GM10266 (cell line): ENCODE results near the gene SLC30A2.
"Not testable (repeated sequence)": the region's sequence is repeated elsewhere in the genome, so short reads cannot be mapped to it uniquely, and the experiment has no call there.

Experiments used
- DNase-seq: peaks from one replicate; pipeline ENCODE4 v3.0.0; 2012; ENCODE audit errors: extremely low spot score
- TF ChIP-seq, protein P1 (sequence below): IDR thresholded peaks from 2 replicates; pipeline ENCODE4 v1.5.1; 2012; ENCODE audit warnings: mild to moderate bottlenecking, low read depth; ENCODE audit not compliant: control insufficient read depth, insufficient read depth; ENCODE audit errors: missing control alignments

Gene SLC30A2, protein sequence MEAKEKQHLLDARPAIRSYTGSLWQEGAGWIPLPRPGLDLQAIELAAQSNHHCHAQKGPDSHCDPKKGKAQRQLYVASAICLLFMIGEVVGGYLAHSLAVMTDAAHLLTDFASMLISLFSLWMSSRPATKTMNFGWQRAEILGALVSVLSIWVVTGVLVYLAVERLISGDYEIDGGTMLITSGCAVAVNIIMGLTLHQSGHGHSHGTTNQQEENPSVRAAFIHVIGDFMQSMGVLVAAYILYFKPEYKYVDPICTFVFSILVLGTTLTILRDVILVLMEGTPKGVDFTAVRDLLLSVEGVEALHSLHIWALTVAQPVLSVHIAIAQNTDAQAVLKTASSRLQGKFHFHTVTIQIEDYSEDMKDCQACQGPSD

DNA sequence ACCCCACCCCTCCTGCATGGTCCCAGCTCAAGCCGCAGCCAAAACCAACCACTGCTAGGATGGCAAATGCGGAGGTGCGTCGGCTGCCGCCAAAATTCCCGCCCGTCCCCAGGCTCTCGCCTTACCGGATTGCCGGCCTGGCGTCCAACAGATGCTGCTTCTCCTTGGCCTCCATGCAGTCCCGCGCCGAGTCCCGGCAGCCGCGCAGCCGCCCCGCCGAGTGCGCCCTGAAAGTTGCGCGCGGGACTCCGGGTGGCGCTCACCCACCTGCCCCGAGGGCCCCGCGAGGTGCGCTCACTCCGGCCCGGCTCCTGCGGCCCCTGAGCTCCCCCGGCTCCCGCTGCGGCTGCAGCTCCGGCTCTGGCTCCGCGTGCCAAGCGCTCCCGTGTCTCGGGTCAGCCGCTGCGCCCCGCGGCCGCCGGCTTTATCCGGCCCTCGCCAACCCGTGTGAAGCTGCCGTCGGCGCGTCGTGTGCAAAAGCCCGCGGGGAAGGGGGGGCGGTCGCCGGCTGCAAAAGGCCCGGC is at the start of gene SLC30A2:
Gene SLC30A2, minus strand, starts transcription at position 397 of the 524 bp plus-strand sequence. Its CDS starts 222 bp downstream, at position 175.
- TF ChIP-seq, protein P1, sequence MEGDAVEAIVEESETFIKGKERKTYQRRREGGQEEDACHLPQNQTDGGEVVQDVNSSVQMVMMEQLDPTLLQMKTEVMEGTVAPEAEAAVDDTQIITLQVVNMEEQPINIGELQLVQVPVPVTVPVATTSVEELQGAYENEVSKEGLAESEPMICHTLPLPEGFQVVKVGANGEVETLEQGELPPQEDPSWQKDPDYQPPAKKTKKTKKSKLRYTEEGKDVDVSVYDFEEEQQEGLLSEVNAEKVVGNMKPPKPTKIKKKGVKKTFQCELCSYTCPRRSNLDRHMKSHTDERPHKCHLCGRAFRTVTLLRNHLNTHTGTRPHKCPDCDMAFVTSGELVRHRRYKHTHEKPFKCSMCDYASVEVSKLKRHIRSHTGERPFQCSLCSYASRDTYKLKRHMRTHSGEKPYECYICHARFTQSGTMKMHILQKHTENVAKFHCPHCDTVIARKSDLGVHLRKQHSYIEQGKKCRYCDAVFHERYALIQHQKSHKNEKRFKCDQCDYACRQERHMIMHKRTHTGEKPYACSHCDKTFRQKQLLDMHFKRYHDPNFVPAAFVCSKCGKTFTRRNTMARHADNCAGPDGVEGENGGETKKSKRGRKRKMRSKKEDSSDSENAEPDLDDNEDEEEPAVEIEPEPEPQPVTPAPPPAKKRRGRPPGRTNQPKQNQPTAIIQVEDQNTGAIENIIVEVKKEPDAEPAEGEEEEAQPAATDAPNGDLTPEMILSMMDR, result no peak
- DNase-seq, result no peak

DNA sequence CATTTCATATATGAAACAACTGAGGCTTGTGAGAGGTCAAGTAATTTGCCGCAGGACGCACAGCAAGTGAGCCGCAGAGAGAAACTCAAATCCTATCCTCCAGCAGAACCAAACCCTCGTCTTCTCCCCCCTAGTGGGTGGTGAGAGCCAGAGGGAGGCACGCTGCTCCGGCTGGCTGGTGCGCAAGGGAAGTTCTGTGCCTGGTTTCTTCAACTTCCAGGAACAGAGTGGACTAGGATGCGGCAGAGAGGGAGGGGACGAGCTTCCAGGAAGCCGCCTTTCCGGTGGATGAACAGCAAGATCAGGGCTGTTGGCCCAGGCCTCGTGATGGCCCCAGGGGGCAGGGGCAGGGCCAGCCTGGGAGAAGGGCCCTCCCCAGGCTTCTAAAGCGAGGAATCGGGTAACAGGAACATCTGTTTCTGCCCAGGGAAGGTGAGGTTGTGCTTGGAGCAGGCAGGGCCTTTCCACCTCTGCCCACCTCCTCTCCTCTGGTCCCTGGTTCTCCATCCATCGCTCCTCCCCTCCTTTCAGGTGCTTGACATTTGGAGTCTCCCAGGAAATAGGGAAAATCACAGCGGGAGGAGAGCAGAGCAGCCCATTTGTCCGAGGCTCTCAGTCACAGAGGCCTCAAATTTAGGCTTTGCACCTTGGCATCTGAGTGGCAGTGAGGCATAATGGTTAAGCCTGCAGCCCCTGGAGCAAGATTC is 48.9 kb upstream of the SLC30A2 start:
- TF ChIP-seq, protein P1, result no peak
- DNase-seq, result no peak

DNA sequence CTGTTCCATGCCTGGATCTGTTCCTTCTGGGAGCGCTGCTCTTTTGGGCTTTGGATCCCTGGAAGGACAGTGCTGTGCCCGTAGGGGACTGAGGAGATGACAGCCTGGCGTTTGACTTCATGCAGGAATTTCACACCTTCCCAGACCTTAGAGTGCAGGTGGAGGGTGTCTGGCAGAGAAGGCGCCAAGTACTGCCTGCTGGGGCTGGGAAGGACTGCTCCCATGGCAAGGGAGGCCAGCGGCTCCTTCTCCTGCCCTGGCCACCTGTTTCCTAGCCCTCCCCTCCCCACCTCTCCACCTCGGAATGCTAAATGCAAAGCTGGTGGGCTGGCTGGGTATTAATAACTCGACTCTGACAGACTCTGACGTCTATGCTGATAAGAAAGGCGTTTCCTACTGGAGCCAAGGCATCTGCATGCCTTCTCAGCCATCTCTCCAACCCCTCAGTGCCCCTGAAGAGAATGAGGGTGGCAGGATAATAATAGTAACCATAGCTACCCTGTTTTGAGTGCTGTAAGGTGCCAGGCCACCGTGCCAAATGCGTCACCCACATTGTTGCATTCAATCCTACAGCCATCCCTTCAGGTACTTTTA is 48.3 kb upstream of the SLC30A2 start:
- no peak for DNase-seq
- TF ChIP-seq, protein P1, result no peak

DNA sequence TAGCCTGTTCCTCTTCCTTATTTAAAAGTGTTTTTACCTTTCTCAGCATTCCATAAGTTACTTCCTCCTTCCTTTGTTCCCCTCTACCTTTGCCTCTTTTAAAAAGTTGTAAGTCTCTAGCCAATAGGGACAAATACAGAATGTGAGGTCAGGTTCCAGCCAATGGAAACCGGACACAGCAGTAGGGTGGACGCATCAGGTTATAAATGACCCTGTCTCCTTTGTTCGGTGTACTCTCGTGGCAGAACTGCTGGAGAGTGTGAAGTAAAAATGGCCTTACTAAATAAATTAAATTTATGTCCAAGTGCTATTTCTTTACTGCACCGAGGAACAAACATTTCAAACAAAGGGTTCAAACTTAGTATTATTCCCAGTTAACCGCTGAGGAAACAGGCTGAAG is 47.7 kb upstream of the SLC30A2 start:
- DNase-seq, result not testable (repeated sequence)

DNA sequence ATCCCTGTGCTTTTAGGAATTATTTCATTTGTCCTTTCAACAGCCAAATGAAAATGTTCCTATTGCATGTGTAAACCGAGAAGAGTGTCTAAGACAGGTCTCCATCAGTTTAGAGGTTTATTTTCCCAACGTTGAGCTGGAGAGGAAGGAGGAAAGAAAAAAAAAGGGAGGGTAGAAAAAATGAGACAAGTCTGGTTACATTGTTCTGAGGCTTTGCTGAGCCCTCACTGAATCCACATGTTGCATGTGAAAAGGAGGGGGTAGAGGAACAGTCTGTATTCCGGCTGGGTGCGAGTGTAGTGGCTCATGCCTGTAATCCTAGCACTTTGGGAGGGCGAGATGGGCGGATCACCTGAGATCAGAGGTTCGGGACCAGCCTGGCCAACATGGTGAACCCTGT is 46.5 kb upstream of the SLC30A2 start:
- TF ChIP-seq, protein P1, result no peak
- no peak for DNase-seq

DNA sequence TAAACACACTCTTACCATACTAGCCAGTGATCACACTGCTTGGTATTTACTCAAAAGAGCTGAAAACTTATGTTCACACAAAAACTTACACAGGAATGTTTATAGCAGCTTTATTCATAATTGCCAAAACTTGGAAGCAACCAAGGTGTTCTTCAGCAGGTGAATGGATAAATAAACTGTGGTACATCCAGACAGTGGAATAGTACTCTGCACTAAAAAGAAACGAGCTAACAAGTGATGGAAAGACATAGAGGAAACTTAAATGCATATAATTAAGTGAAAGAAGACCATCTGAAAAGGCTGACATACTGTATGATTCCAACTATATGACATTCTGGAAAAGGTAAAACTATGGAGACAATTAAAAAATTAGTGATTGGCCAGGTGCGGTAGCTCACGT is 45.0 kb upstream of the SLC30A2 start:
- TF ChIP-seq, protein P1, result no peak
- DNase-seq, result no peak

DNA sequence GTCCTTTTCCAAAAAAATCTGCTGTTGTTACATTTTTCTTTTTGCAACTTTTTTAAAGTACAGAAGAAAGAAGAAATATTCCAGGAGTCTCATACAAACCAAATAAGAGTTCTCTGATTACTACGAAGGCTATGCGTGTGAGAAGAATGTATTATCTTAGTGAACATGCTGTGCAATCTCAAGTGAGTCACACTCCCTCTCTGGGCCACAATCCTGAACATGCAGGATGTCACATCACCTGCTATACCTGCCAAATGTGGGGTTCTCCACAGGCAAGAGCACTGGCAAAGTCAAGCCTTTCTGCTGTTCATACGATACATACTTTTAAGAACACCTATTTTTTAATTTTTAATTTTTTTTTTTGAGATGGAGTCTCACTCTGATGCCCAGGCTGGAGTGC is 43.2 kb upstream of the SLC30A2 start:
- TF ChIP-seq, protein P1, result no peak
- no peak for DNase-seq
